M059J (cell line): ENCODE results near the gene IL17A. TPM values are rescaled to one million over a fixed set of nuclear protein-coding genes. Genes with fewer than 3 reads are reported as not detected.

Experiments
- DNase-seq: peaks from one replicate; pipeline ENCODE4 v3.0.0-alpha.2; 2012; ENCODE audit warnings: low read depth
- total RNA-seq: library from RNA; depleted of rRNA; stranded (reverse); fragments of >200 nt; shearing (Covaris generic); gene quantifications from 2 replicates; pipeline ENCODE4 v1.2.3, GENCODE V29; 2014; rRNA removed

Gene IL17A
- total RNA-seq = not detected in 2 replicates

- no peak for DNase-seq
Observed at GRCh38 chr6:52186075-52186474, at the start of gene IL17A. TSS of gene IL17A (plus strand) at chr6:52186375. CDS start at chr6:52186432, 57 bp downstream.

DNA sequence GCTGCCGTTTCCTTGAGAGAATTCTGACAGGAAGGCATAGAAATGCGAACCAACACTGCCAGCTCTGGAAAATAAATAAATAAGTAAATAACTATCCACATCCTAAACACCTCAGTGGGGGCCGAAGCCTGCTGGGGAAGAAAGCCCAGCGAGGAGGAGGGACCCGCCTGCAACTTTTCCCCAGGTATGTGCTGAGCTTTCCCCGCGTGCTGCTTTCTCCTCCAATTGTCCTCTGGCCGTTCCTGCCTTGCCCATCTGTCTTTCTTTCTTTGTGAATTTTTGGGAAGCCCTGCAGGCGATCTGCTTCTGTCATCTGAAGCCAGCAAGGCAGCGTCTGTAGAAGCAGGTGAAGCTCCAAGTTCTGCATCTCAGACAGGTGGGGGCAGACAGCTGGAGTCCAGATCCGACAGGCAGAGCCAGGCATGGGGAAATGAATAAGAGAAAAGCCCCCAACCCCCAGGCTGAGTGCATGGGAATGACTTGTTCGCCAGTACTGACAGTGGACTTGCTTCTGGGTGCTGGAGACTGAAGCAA, 49.2 kb upstream of the IL17A start:
- DNase-seq = no peak

DNA sequence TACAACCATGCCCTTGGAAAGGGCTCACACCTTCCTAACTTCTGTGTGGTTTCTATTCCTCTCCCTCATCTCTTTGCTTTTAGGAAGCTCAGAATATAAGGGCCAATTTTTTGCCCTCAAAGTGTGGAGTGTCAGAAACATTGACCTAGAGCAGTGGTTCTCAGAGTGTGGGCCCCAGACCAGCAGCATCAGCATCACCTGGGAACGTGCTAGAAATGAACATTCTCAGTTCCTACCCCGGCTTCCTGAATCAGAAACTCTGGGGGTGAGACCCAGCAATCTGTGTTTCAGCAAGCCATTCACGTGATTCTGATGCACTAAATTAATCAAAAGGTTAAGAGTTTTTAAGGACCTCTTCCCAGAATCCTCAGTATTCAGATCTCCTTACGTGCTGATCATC, 47.9 kb upstream of the IL17A start:
- DNase-seq = no peak

GRCh38 chr6:52139985-52140680, 46.0 kb upstream of the IL17A start:
- DNase-seq = no peak

DNA sequence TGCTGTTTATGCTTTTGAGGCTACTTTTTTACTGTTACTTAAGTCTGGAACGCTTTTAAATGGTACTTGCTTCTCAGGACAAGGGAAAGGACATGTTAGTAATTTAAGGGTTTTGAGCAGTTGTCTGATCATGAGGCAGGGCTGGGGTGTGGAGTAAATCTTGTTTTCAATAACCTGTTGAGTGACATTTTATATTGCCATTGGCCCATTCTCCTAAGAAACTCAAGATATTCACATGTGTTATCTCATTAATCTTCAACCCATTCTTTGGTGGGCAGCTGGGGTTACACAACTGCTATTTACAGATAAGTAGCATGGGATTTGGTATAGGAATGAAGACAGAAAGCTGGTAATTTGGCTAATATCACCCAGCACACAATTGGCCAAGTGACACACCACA, 44.6 kb upstream of the IL17A start:
- no peak for DNase-seq

DNA sequence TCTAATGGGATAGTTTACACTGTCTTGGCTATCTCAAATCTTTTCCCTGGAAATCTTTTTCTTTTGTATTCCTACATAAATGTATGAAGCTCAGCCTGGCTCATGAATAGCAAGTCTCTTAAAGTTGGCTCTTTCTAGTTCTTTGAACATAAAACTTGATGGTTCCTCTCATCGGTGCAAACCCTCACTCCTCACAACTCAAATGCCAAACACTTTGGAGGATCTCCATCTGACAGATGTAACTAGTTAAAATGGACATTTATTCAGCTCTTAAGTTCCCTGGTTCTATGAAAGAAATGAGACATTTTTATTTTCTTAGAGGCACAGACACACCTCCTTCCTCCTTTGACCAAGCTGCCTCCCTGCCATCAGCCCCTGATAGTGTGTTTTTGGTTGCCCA, 43.6 kb upstream of the IL17A start:
- DNase-seq = no peak

- no peak for DNase-seq
Observed at GRCh38 chr6:52143551-52143950, 42.6 kb upstream of the IL17A start.

DNA sequence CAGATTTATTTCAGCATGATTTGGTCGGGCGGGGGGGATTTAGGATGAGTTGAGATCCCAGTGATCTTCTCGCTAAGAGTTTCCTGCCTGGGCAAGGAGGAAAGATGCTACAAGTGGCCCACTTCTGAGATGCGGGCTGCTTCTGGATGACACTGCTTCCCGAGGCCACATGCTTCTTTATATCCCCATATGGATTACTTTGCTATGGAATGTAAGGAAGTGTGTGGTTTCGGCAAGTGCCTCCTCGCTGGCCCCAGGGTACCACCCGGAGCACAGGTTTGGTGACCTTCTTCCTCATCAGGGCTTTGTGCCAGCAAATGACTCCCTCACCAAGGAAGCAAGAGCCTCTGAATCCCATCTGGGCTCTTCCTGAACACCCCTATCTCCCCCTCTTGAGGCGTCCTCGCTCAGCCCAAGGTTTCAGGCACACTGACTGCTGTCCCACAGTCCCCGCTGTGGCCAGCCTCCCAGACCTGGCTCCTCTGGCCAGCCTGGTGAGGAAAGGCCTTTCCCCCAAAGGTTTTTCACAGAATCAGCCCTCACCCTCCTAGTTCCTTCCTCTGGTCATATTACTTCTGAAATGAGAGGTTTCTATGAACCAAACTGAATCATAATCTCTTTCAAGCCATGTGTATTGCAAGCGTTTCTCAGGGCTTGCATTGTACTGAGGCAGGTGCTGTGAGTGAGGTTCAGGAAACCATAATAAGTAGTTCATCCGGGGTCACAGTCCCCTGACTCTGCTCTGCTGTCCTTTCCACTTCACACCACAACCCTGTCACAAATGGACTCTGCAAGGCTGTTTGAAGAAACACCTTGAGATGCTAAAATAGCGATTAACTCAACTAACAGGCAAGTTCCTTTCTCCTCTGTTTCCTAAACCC, 41.7 kb upstream of the IL17A start:
- DNase-seq = no peak

DNA sequence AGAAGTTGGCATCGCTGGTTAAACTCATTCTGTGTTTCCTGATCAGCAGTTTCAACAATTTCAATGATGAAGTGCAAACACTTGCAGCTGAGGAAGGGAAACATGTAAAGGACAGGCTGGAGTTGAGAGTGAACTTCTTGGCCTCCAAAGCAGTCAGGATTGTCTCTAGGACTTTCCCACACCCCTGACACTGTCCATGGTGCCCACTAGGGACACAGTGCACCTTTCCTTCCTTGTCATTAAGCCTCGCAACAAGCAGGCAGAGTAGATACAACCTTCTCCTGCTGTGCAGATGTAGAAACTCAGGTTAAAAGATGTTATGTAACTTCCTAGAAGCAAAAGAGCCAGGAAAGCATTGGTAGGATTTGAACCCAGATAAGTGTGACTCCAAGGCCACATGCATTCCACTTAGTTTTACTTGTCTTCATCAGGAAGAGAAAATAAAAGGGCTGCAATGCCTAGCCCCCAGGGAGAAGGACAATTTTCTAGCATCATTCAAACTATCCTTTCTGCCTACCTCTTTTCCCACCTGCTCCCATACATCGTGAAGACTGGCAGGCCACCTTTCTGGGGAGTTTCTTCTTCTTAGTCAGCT, 39.2 kb upstream of the IL17A start:
- no peak for DNase-seq

DNA sequence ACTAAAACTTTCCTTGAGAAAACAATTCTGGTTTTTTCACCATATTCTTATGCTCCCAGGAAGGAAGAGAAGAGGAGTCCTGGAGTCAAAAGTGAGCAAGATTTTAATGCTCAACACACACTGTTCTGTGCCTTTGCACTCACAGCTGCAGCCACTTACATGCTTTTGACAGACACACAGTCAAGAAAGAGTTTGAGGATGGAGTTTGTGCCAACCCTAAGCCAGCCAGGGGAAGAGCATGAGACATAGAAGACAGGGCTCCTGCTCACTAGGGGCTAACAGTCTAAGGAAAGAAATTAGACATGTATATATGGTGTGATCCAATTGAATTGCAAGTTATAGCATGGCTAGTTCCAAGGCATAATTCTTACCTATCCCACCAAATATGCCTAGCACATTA, 37.1 kb upstream of the IL17A start:
- no peak for DNase-seq

DNA sequence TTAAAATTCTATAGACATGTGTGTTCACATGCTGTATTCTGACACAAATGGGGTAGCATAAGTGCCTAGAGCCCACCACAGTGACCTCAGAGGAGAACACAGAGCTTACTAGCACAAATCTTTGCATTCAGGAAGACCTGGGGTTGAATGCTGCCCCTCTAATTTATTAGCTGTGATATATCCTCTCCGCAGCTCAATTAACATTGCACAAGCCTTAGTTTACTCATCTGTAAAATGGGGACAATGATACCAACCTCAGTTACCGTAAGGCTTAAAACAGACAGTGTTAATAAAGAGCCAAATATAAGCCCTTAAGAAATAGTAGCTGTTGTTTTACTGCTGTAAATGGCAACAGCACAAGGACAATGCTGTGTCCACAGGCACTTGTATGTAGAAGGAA, 36.2 kb upstream of the IL17A start:
- no peak for DNase-seq

- DNase-seq = no peak
Observed at GRCh38 chr6:52152070-52152423, 34.1 kb upstream of the IL17A start.

DNA sequence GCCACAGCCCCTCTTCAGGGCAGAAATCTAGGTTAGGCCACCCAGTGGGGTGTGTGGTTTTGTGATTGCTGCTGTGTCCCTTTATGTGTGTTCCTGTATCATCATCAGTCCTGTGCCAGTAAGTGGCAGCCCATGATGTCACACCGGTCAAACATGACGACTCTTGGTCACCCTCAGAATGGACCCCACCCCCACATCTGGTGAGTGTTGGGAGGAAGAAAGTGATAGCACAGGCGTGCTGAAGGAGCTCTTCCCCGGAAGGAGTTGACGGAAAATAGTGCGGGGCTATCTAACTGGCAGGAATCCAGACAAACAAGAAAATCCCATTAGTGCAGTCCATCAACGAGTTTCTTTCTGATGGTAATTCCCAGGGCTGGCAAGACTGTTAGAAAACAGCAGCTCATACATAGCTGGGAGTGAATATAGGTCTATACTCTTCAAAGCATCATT, 33.4 kb upstream of the IL17A start:
- no peak for DNase-seq

DNA sequence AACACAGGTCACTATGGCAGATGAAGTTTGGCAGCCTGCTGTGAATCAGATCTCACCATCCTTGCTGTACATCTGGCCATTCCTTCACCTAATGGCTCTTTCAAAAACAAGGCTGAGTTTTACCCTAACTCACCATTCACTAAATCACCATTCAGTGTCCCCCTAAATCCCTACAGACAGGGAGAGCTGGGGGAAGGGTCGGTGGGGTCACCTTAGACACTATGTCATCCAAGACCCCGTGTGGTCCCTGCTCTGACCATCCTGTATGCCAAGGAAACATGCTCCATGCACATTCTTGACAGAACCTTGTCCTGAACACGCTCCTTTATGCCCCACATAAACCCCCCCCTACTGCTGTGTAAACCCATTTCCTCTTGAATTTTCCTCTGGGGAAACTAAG, 31.8 kb upstream of the IL17A start:
- no peak for DNase-seq

GRCh38 chr6:52155791-52156576, 30.2 kb upstream of the IL17A start:
- DNase-seq = peak; percentile 99

DNA sequence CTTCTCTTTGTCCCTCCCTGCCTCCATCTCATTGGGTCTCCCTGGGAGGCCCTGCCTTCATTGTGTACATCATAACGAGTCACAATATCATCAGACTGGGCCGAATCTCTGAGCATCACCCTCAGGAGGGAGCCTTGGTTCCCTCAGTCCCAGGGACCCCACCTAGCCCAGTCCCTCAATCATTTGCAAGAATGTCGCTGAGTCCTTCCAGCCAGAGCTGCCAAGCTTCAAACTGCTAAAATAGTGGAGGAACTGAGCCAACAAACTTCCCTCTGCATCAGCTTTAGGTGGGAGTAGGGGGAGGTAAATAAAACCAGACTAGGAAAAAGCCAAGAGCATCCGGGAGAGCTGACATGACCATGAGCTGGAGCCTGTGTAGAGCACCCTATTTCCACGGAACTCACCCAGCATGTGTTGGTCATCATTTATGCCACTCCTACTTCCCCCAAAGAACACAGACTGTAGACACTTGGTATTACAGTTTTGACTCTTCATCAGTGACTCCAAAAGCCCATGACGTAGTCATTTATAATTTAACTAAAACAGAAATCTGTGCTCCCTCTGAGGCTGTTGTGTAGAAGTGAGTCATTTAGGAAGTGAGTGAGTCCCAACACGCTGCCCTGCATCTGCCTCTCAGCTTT, 28.8 kb upstream of the IL17A start:
- DNase-seq = peak; percentile 84

- peak; percentile 3 for DNase-seq
Observed at GRCh38 chr6:52160472-52161104, 25.6 kb upstream of the IL17A start.

DNA sequence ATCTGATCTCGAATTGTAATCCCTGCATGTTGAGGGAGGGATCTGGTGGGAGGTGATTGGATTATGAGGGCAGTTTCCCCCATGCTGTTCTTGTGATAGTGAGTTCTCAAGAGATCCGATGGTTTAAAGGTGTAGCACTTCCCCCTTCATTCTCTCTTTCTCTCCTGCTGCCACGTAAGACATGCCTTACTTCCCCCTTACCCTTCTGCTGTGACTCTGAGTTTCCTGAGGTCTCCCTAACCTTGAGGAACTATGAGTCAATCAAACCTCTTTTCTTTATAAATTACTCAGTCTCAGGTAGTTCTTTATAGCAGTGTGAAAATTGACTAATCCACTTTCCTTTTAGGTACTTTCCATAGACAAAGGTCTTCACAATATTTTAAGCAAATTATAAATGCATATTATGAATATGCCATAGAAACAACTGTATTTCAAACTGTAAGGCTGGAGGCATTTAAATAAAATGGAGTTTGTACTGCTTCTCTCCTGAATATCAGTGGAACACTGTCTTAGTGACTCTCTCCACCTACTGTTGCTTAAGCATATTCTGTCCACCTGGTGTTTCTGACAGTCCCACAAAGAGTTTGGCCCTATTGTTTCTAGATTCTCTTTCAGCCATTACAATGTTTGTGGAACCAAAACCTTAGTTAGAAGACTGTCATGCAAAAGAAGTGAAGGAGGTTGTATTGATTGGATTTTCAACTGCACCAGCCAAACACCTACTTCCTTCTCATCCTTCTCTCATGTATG, 24.3 kb upstream of the IL17A start:
- no peak for DNase-seq

GRCh38 chr6:52162940-52163908, 23.0 kb upstream of the IL17A start:
- DNase-seq = peak; percentile 47
